Activated CD4-positive, alpha-beta T cell treated with anti-CD3 and anti-CD28 coated beads for 24 hours (primary cell): ENCODE results near the gene YTHDC1.

ENCODE experiments used
- DNase-seq, 2 donors: peaks; one replicate each; pipeline ENCODE4 v3.0.0-alpha.2; 2020; ENCODE audit warnings: low read depth in 2 of 2

Gene YTHDC1

DNA sequence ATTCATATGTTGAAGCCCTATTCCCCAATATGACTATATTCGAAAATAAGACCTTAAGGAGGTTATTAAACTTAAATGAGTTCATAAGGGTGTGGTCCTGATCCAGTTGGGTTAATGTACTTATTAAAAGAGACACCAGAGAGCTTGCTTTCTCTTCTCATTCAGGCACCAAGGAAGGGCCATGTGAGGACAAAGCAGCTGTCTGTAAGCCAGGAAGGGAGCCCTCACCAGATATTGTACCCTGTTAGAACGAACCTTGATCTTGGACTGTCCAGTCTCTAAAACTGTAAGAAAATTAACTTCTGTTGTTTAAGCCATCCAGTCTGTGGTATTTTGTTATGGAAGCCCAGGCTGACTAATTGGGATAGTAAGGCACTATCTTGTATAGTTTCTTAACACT lies 9.1 kb upstream of the YTHDC1 start:
- no peak for DNase-seq

GRCh38 chr4:68352791-68353190 lies 2.9 kb upstream of the YTHDC1 start:
- DNase-seq: no peak

DNA sequence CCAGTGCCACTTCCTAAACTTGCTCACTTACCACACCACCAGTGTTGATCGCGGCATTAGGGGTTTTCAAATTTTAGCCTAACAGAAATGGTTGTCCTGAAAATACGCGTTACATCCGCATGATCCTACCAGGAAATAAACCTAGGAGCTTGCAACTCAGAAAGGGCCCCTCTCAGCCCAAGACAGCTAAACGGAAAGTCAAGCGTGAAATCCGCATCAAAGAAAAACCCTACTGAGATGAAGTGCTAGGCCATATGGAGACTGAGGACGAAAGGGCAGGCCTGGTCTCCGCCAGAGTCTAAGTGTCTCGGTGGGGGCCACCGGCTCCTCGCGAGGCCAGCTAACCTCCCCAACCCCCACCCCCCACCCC lies 626 bp downstream of the YTHDC1 start:
- DNase-seq: peak in 1 of 2 donors; percentile 2

DNA sequence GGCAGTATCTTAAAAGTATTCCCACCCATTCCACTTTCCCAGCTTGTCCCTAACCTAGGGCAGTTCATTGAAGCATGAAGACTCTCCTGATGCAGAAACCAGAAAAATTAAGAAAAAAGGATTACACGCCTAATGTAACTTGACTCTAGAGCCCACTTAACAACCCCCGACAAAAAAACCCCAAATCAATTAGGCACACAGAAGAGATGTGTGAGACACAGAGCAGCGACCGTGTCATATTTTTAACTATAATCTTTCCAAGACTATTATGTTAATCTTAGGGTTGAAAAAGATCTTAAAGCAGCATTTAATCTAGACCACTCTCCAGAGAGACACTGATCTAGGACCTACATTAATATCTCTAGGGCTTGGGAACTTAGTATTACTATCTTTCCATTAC lies 1.3 kb downstream of the YTHDC1 start:
- no peak for DNase-seq

GRCh38 chr4:68347845-68348244 lies 2.0 kb downstream of the YTHDC1 start:
- no peak for DNase-seq

- no peak for DNase-seq
Observed at GRCh38 chr4:68346461-68346860, 3.4 kb downstream of the YTHDC1 start.

DNA sequence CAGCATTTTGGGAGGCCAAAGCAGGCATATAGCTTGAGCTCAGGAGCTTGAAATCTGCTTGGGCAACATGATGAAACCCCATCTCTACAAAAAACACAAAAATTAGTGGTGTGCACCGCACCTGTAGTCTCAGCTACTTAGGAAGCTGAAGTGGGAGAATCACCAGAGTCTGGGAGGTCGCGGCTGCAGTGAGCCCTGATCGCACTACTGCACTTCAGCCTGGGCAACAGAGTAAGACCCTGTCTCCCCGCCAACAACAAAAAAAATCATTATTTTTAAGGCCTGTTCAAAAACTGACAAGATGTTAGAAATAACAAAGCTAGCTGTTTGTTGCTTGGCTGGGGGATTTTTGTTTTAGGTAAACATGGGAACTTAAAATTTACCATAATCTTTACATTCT lies 5.1 kb downstream of the YTHDC1 start:
- no peak for DNase-seq

DNA sequence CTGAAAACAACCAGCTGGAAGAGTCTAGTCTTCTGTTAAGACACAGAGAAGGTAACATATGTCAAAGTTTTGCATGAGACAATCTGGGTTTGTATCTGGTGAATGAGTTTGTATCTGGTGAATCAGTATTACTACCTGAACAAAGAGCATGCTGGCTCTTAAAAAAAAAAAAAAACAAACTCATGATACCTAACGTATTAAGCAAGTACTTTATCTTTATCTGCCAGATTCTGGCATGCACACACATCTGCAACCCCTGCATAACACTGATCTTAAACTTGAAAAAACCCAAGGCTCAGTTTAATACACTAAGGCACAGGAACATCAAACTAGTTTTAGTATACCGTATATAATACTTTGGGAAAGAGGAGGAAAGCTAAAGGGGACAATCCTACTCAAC lies 5.8 kb downstream of the YTHDC1 start:
- no peak for DNase-seq

GRCh38 chr4:68342134-68342533 lies 7.8 kb downstream of the YTHDC1 start:
- DNase-seq: no peak

- no peak for DNase-seq
Observed at GRCh38 chr4:68338625-68339024, 11.3 kb downstream of the YTHDC1 start.

DNA sequence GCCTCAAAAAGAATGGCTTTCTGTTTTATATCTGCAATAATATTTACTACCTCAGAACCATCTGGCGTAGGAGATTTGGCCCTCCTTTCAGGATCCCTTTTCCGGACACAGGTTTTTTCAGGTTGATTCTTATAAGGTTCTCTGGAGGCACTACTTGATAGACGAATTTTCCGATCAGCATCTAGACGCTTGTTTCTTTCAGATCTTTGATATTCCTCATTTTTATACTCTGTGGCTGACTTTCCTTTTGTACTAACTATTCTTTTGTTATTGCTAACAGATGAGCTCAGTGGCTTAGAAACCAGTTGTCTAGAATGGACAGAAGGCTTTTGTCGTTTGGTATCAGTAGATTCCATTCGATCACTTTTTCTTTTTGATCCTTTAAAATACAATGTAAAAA lies 12.4 kb downstream of the YTHDC1 start:
- no peak for DNase-seq

DNA sequence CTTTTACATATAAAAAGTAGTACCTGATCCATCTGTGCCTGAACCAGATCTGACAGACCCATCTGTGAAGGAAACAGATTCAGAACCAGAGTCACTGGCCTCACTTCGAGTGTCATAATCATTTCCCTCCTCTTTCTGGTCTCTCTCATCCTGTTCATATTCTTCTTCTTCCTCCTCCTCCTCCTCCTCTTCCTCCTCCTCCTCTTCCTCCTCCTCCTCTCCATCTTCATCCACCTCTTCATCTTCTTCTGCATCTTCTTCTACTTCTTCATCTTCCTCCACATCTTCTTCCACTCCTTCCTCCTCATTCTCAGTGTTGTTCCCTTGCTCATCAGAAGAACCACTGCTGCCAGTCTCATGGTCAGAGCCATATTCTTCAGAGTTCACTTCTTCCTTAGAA lies 12.9 kb downstream of the YTHDC1 start:
- no peak for DNase-seq

- no peak for DNase-seq
Observed at GRCh38 chr4:68336530-68336929, 13.4 kb downstream of the YTHDC1 start.

- DNase-seq: no peak
Observed at GRCh38 chr4:68326141-68326540, 23.7 kb downstream of the YTHDC1 start.

DNA sequence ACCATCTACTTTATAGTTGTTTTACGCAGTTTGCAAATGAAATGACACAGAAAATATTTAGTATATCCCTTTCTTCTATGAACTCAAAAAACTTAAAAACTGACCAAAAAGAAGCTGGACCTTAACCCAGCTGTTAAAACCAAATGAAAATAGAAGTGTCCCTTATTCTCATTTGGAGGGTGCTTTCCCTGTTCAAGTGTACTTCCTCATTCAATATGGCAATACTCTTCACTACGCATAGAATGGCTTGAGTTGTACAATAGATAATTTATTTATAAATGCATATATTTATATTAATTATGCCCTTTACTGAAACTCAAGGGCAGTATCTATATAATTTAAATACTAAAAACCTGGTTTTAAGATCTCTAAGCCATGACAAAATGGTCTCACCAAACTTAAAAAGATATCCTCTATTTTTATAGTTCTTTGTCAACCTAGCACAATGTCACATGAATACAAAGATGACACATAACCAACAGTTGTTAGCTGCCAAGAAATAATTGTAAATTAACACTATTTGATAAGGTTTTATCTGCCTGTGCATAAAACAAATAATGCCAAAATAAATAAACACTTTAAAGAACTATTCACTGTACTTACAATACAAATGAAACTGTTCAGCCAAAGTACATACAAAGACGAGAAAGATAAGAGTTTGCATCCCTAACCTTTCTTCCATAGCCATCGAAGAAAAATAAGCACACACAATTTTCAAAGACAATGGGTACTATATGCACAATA lies 25.2 kb downstream of the YTHDC1 start:
- no peak for DNase-seq

DNA sequence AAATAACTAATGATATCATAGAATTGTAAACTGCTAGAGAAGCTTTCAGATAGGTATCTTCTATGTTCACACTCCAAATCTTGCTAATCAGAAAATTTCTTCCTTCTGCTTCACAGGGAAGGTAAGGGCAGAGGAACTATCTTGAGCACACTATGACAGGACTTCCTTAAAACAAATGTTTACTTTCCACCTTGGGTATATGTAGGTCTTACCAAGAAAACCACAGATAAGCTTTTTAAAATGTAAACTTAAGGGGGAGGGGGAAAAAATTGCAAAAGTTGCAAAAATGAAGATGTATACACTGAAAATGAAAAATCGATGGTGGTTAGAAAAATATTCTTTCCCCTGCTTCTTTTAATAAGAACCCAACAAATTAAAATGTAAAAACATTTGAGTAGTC lies 30.9 kb downstream of the YTHDC1 start:
- DNase-seq: no peak

GRCh38 chr4:68316193-68316969 lies 33.5 kb downstream of the YTHDC1 start:
- no peak for DNase-seq

GRCh38 chr4:68310651-68311247 lies 39.1 kb downstream of the YTHDC1 start:
- DNase-seq: no peak

DNA sequence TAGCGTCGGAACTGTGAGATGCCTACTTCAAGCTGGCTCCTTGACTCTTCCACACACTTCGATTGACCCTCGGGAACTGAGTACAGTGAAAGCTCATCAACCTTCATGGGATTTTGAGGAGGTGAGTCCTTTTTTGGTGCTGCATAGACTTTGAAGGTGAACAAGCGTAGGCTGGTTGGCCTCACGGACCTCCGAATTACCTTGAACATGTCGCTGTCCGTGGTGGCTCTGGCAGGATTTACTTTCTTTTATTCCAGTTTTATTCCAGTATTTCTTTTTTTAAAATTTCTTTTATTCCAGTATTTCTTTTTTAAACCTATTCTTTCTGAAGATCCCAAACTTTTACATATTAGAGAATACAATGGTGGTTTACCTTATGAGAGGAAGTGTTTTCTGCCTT lies 45.2 kb downstream of the YTHDC1 start:
- DNase-seq: no peak

GRCh38 chr4:68299492-68300457 lies 50.1 kb downstream of the YTHDC1 start:
- no peak for DNase-seq

GRCh38 chr4:68297137-68297536 lies 52.8 kb downstream of the YTHDC1 start:
- DNase-seq: no peak

DNA sequence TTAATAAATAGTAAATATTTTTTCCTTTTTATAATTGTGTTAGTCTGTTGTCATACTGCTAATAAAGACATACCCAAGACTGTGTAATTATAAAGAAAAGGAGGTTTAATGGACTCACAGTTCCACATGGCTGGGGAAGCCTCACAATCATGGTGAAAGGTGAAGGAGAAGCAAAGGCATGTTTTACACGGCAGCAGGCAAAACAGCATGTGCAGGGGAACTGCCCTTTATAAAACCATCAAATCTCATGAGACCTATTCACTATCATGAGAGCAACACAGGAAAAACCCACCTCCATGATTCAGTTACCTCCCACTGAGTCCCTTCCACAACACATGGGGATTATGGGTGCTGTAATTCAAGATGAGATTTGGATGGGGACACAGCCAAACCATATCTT lies 58.6 kb downstream of the YTHDC1 start:
- DNase-seq: no peak
